H1 (cell line): ENCODE data around the gene DBF4B. TPM values are rescaled to one million over a fixed set of nuclear protein-coding genes. Genes with fewer than 3 reads are reported as not detected.

ENCODE experiments used
- CTCF ChIA-PET: fragments of 300-600 bp; sonication (Branson Sonifier 250); formaldehyde crosslinking; loops from one replicate; lab custom pipeline; 2021; ENCODE audit not compliant: partially characterized antibody; lab: Charles Lee
- POLR2A ChIA-PET: fragments of 300-600 bp; sonication (Branson Sonifier 250); formaldehyde crosslinking; loops from one replicate; lab custom pipeline; 2021; ENCODE audit warnings: inconsistent platforms; ENCODE audit not compliant: partially characterized antibody; lab: Charles Lee
- DNase-seq, 2 experiments: peaks; one replicate each; pipeline versions ENCODE4 v3.0.0 to v3.0.0-alpha.2; 2010 to 2022; ENCODE audit warnings: low spot score in 2 of 2, low read depth in 1 of 2, mixed read lengths in 1 of 2
- FAIRE-seq: peaks from 2 replicates; lab custom pipeline; 2011; peaks lifted over from hg19 to GRCh38; lab: Jason Lieb, UNC
- H2AFZ ChIP-seq: 2 replicates; pipeline ENCODE4 v1.8.1; 2012; ENCODE audit warnings: low read length, inconsistent platforms
- H2AK5ac ChIP-seq: 2 replicates; pipeline ENCODE4 v1.6.1; 2013; ENCODE audit warnings: low read depth, low read length
- H2BK120ac ChIP-seq: replicated peaks from 2 replicates; pipeline ENCODE3; 2013; ENCODE audit warnings: low read depth, low read length, inconsistent platforms
- H2BK12ac ChIP-seq: 2 replicates; pipeline ENCODE4 v1.6.1; 2013; ENCODE audit warnings: low read depth, low read length
- H2BK15ac ChIP-seq: 2 replicates; pipeline ENCODE4 v1.6.1; 2013; ENCODE audit warnings: low read length
- H2BK20ac ChIP-seq: 2 replicates; pipeline ENCODE4 v1.6.1; 2013; ENCODE audit warnings: low read length
- H2BK5ac ChIP-seq: 2 replicates; pipeline ENCODE4 v1.6.1; 2013; ENCODE audit warnings: low read depth, low read length
- H3K14ac ChIP-seq: 2 replicates; pipeline ENCODE4 v1.6.1; 2013; ENCODE audit warnings: inconsistent platforms; ENCODE audit not compliant: insufficient read length
- H3K18ac ChIP-seq: 2 replicates; pipeline ENCODE4 v1.6.1; 2013; ENCODE audit warnings: low read length; ENCODE audit errors: extremely low read depth
- H3K23ac ChIP-seq: 2 replicates; pipeline ENCODE4 v1.6.1; 2013; ENCODE audit warnings: inconsistent platforms; ENCODE audit not compliant: insufficient read length
- H3K23me2 ChIP-seq: 2 replicates; pipeline ENCODE4 v1.6.1; 2013; ENCODE audit warnings: low read depth, low read length
- H3K27ac ChIP-seq: 2 replicates; pipeline ENCODE4 v1.6.1; 2011; ENCODE audit warnings: low read depth, low read length, inconsistent platforms
- H3K27me3 ChIP-seq, 4 experiments: replicated peaks in 1 of 4; 1 replicate in 1 of 4; 2 replicates in 3 of 4; pipeline versions ENCODE4 v1.6.1 to v1.8.1; 2011 to 2013; ENCODE audit warnings: low read length in 3 of 4, mild to moderate bottlenecking in 3 of 4, inconsistent platforms in 2 of 4, mixed read lengths in 2 of 4, moderate library complexity in 1 of 4; ENCODE audit not compliant: control insufficient read depth in 3 of 4, insufficient read depth in 3 of 4; ENCODE audit errors: extremely low read depth in 1 of 4
- H3K36me3 ChIP-seq, 4 experiments: 2 replicates each; pipeline versions ENCODE4 v1.6.1 to v1.8.1; 2011 to 2013; ENCODE audit warnings: mild to moderate bottlenecking in 4 of 4, low read length in 3 of 4, moderate library complexity in 2 of 4, control low read depth in 1 of 4, inconsistent platforms in 1 of 4; ENCODE audit not compliant: insufficient read depth in 4 of 4, control insufficient read depth in 2 of 4
- H3K4ac ChIP-seq: replicated peaks from 2 replicates; pipeline ENCODE3; 2013; ENCODE audit warnings: low read length, low read depth, mixed read lengths, inconsistent platforms; ENCODE audit not compliant: insufficient read length
- H3K4me1 ChIP-seq, 4 experiments: replicated peaks in 1 of 4; 1 replicate in 1 of 4; 2 replicates in 3 of 4; pipeline versions ENCODE4 v1.6.1 to v1.8.1; 2011 to 2013; ENCODE audit warnings: low read length in 3 of 4, inconsistent platforms in 2 of 4, mixed read lengths in 1 of 4; ENCODE audit not compliant: insufficient read depth in 4 of 4, control insufficient read depth in 3 of 4
- H3K4me2 ChIP-seq, 2 experiments: 2 replicates each; pipeline versions ENCODE4 v1.6.1 to v1.8.1; 2011 to 2013; ENCODE audit warnings: low read depth in 2 of 2, low read length in 2 of 2, control low read depth in 1 of 2, inconsistent platforms in 1 of 2, mild to moderate bottlenecking in 1 of 2; ENCODE audit not compliant: insufficient read depth in 1 of 2
- H3K4me3 ChIP-seq, 4 experiments: fragments of 200-600, 300-600 bp in 1 of 4; sonication (generic), shearing (Covaris generic), sonication (Bioruptor Twin) in 1 of 4; 2 replicates each; pipeline versions ENCODE4 v1.5.1 to v1.8.1; 2011 to 2016; ENCODE audit warnings: low read length in 4 of 4, low read depth in 3 of 4, control low read depth in 2 of 4, inconsistent platforms in 2 of 4, mild to moderate bottlenecking in 2 of 4, mixed read lengths in 1 of 4, moderate library complexity in 1 of 4; ENCODE audit not compliant: insufficient read depth in 2 of 4; ENCODE audit errors: extremely low read depth in 1 of 4
- H3K56ac ChIP-seq: replicated peaks from 2 replicates; pipeline ENCODE3; 2013; ENCODE audit warnings: low read depth, mild to moderate bottlenecking, mixed read lengths, low read length, inconsistent platforms; ENCODE audit not compliant: insufficient read length
- H3K79me1 ChIP-seq: 2 replicates; pipeline ENCODE4 v1.6.1; 2013; ENCODE audit warnings: low read depth, low read length, control low read depth
- H3K79me2 ChIP-seq, 2 experiments: 2 replicates each; pipeline versions ENCODE4 v1.6.1 to v1.8.1; 2012 to 2013; ENCODE audit warnings: low read length in 2 of 2, mild to moderate bottlenecking in 2 of 2, inconsistent platforms in 1 of 2; ENCODE audit not compliant: insufficient read depth in 2 of 2, control insufficient read depth in 1 of 2
- H3K9ac ChIP-seq, 4 experiments: replicated peaks in 1 of 4; 1 replicate in 1 of 4; 2 replicates in 3 of 4; pipeline versions ENCODE4 v1.6.1 to v1.8.1; 2011 to 2013; ENCODE audit warnings: low read depth in 3 of 4, low read length in 3 of 4, control low read depth in 2 of 4, mild to moderate bottlenecking in 2 of 4, moderate library complexity in 2 of 4, inconsistent platforms in 1 of 4; ENCODE audit errors: extremely low read depth in 1 of 4
- H3K9me3 ChIP-seq, 2 experiments: 2 replicates each; pipeline versions ENCODE4 v1.6.1 to v1.8.1; 2012 to 2013; ENCODE audit warnings: mild to moderate bottlenecking in 2 of 2, moderate library complexity in 2 of 2, control low read depth in 1 of 2, inconsistent platforms in 1 of 2, low read depth in 1 of 2, low read length in 1 of 2, mixed read lengths in 1 of 2; ENCODE audit not compliant: insufficient read depth in 2 of 2
- H4K20me1 ChIP-seq, 2 experiments: replicated peaks in 1 of 2; 2 replicates each; pipeline versions ENCODE3 to v1.8.1; 2011 to 2013; ENCODE audit warnings: inconsistent platforms in 2 of 2, low read length in 2 of 2, mild to moderate bottlenecking in 1 of 2; ENCODE audit not compliant: insufficient read depth in 2 of 2, control insufficient read depth in 1 of 2
- H4K5ac ChIP-seq: 2 replicates; pipeline ENCODE4 v1.6.1; 2013; ENCODE audit warnings: low read length, low read depth, mixed read lengths, inconsistent platforms; ENCODE audit not compliant: insufficient read length
- H4K8ac ChIP-seq: 2 replicates; pipeline ENCODE4 v1.8.0; 2013; ENCODE audit warnings: mild to moderate bottlenecking, moderate library complexity, low read length, inconsistent platforms; ENCODE audit not compliant: insufficient read depth; ENCODE audit errors: extremely low read depth
- H4K91ac ChIP-seq: replicated peaks from 2 replicates; pipeline ENCODE3; 2013; ENCODE audit warnings: low read length, mixed read lengths, inconsistent platforms; ENCODE audit not compliant: insufficient read length
- CHD1 ChIP-seq: IDR thresholded peaks from 2 replicates; pipeline ENCODE4 v1.6.1; 2012; ENCODE audit warnings: low read depth, low read length, improper control_type of control experiment
- E2F6 ChIP-seq: IDR thresholded peaks from 2 replicates; pipeline ENCODE4 v1.6.1; 2012; ENCODE audit warnings: inconsistent platforms
- FOSL1 ChIP-seq: IDR thresholded peaks from 2 replicates; pipeline ENCODE4 v1.6.1; 2011; ENCODE audit warnings: mild to moderate bottlenecking, low read depth, low read length, moderate library complexity; ENCODE audit not compliant: insufficient read depth
- GABPA ChIP-seq: IDR thresholded peaks from 2 replicates; pipeline ENCODE4 v1.6.1; 2011; ENCODE audit warnings: mild to moderate bottlenecking, low read length, moderate library complexity, borderline replicate concordance; ENCODE audit not compliant: insufficient read depth
- HDAC2 ChIP-seq, 2 experiments: fragments of 300-600 bp in 1 of 2; sonication (generic) in 1 of 2; IDR thresholded peaks; 2 replicates each; pipeline ENCODE4 v1.6.1; 2011 to 2012; ENCODE audit warnings: low read depth in 2 of 2, low read length in 2 of 2, mild to moderate bottlenecking in 2 of 2, moderate library complexity in 2 of 2, borderline replicate concordance in 1 of 2, inconsistent platforms in 1 of 2
- POU5F1 ChIP-seq: IDR thresholded peaks from 2 replicates; pipeline ENCODE4 v1.6.1; 2011; ENCODE audit warnings: low read depth, mild to moderate bottlenecking, low read length, moderate library complexity
- RBBP5 ChIP-seq: IDR thresholded peaks from 2 replicates; pipeline ENCODE4 v1.7.1; 2012; ENCODE audit warnings: low read depth, mild to moderate bottlenecking, inconsistent platforms, low read length, moderate library complexity, borderline replicate concordance
- SIN3A ChIP-seq, 2 experiments: IDR thresholded peaks in 1 of 2; conservative IDR thresholded peaks in 1 of 2; 2 replicates each; pipeline ENCODE4 v1.6.1; 2011 to 2012; ENCODE audit warnings: low read length in 2 of 2, improper control_type of control experiment in 1 of 2, low read depth in 1 of 2, mild to moderate bottlenecking in 1 of 2
- SP2 ChIP-seq: IDR thresholded peaks from 2 replicates; pipeline ENCODE4 v1.6.1; 2012; ENCODE audit warnings: mild to moderate bottlenecking, low read length, inconsistent platforms
- SP4 ChIP-seq: IDR thresholded peaks from 2 replicates; pipeline ENCODE4 v1.6.1; 2012; ENCODE audit warnings: low read length, inconsistent platforms
- TAF1 ChIP-seq: IDR thresholded peaks from 2 replicates; pipeline ENCODE4 v1.6.1; 2011; ENCODE audit warnings: mild to moderate bottlenecking, low read depth, low read length
- TAF7 ChIP-seq: optimal IDR thresholded peaks from 2 replicates; pipeline ENCODE3; 2011; ENCODE audit warnings: low read depth, mild to moderate bottlenecking, inconsistent platforms, low read length, moderate library complexity, borderline replicate concordance
- TEAD4 ChIP-seq: IDR thresholded peaks from 2 replicates; pipeline ENCODE4 v1.6.1; 2012; ENCODE audit warnings: low read depth, low read length, inconsistent platforms, mixed read lengths
- WGBS, 2 experiments: shearing (Covaris generic) in 1 of 2; methylation state at CpG; one replicate each; pipeline versions ENCODE4 v1.1.6 to v1.1.7; 2013 to 2015; ENCODE audit warnings: low lambda C conversion rate in 2 of 2, mixed read lengths in 2 of 2, inconsistent platforms in 1 of 2, low coverage in 1 of 2, missing lambda C conversion rate in 1 of 2; ENCODE audit not compliant: insufficient replicate concordance in 2 of 2, insufficient coverage in 1 of 2, insufficient read length in 1 of 2; ENCODE audit errors: extremely low coverage in 1 of 2, missing lambda C conversion rate in 1 of 2; 5-methylcytosine and 5-hydroxymethylcytosine counted together
- polyA plus RNA-seq, 7 experiments: library from polyadenylated mRNA; depleted of rRNA in 3 of 7; stranded (reverse) in 5 of 7; unstranded in 2 of 7; fragments of >200 nt in 5 of 7; fragments of 200-250 nt in 2 of 7; gene quantifications; 1 replicate in 5 of 7; 2 replicates in 1 of 7; 4 replicates in 1 of 7; pipeline versions ENCODE4 v1.2.1 to v1.2.3, GENCODE V29; 2011 to 2013; ENCODE audit warnings: missing spikeins in 2 of 7, mixed read lengths in 2 of 7
- total RNA-seq: library from RNA; stranded (reverse); fragmentation: NEBNext Ultra II Directional; extraction: Animal tissue kit (Norgen Biotek cat#: 25700); gene quantifications from 2 replicates; pipeline ENCODE4 v1.2.1, GENCODE V29; 2021

The DBF4B gene
- total and polyA plus RNA-seq, 2 of the 8 experiments (the other 6 are each of a cell fraction or from before 2014, with no cell fraction given), result 20.2 to 26.9 TPM

DNA sequence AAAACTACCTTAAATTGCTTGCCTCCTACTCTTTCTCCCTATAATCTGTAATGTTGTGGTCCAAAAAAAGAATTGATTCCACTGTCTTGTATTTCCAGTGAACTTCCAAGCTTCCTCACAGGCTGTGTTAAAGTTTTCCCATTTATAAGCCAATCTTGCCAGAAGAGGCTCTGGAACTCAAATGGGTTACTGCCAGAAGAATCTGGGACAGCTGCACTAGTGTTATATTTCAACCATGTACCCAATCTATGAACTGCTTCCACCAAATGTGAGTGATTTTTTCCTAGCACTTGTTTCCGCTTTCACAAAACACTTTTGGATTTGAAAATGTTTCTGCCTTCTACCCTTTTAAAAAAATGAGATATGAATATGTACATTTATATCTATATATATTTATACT lies 20.7 kb upstream of the DBF4B start:
- Histone ChIP-seq H2BK12ac (no peak overlapping the region), H3K4ac (no peak overlapping the region), H4K91ac (no peak overlapping the region), H2AFZ (no peak overlapping the region), H2BK120ac (no peak overlapping the region), H4K8ac (no peak overlapping the region), H2BK20ac (no peak overlapping the region), H3K9ac (no peak overlapping the region), H2AK5ac (no peak overlapping the region), H4K20me1 (no peaks in the 10 kb centered on the region), H3K36me3 (peaks cover 3 to 10% (median 7%) of the 10 kb centered on the region in 4 experiments; a peak in 4 of 8 replicates), H3K79me1 (no peaks in the 10 kb centered on the region), H3K27ac (no peak overlapping the region), H3K23ac (no peak overlapping the region), H3K56ac (no peak overlapping the region), H4K5ac (no peak overlapping the region), H3K23me2 (peaks cover 8% of the 10 kb centered on the region), H3K4me2 (no peak overlapping the region; a peak in 1 of 4 replicates), H3K18ac (no peak overlapping the region), H3K4me1 (no peaks in the 10 kb centered on the region; a peak in 1 of 7 replicates), H3K4me3 (no peak overlapping the region), H3K14ac (no peak overlapping the region), H3K79me2 (peaks cover 0 to 21% of the 10 kb centered on the region in 2 experiments; a peak in 2 of 4 replicates), H3K27me3 (no peaks in the 10 kb centered on the region), H2BK15ac (no peak overlapping the region), H3K9me3 (no peaks in the 10 kb centered on the region), H2BK5ac (no peak overlapping the region)
- ChIA-PET POLR2A (interaction anchor here (0.7 to 1.3 kb wide), 4 partner anchors 9 to 132 kb away, joined by 3 read pairs; no protein-coding TSS in a partner anchor), CTCF (interaction anchor here (0.6 to 2.7 kb wide), 4 partner anchors 15 to 554 kb away, joined by 3 to 13 read pairs (median 4); no protein-coding TSS in a partner anchor)
- 96% methylated on average over 1 of the region's 1 CpG; no CpG with 5 or more reads in 1 of the 2 experiments for WGBS, 2 experiments
- DNase-seq (no peak), FAIRE-seq (no peak)
- no peak for TF ChIP-seq POU5F1
- no peak for TF ChIP-seq FOSL1
- no peak for TF ChIP-seq TAF1
- no peak for TF ChIP-seq SP4
- TF ChIP-seq TEAD4, result no peak
- TF ChIP-seq SP2, result no peak
- no peak for TF ChIP-seq E2F6
- no peak for TF ChIP-seq HDAC2 (IDR thresholded peaks at IDR 0.05; ENCODE audit: borderline replicate concordance in 1 of 2, low read depth in 2 of 2, low read length in 2 of 2)
- no peak for TF ChIP-seq CHD1
- no peak for TF ChIP-seq GABPA
- no peak for TF ChIP-seq RBBP5
- TF ChIP-seq SIN3A (conservative IDR thresholded peaks at IDR 0.05 in 1 of 2, IDR thresholded peaks at IDR 0.05 in 1 of 2; ENCODE audit: low read depth in 1 of 2, low read length in 2 of 2), result no peak
- TF ChIP-seq TAF7, result no peak
